Muscle of leg (tissue), 11 donors: Measurements from ENCODE around the gene PIGH. TPM values are rescaled to one million over a fixed set of nuclear protein-coding genes. Genes with fewer than 3 reads are reported as not detected.

Experiments
- DNase-seq: peaks from one replicate; pipeline ENCODE4 v3.0.0; 2013
- H3K27ac ChIP-seq: one replicate; pipeline ENCODE4 v1.5.1; 2013; ENCODE audit warnings: mild to moderate bottlenecking, low read length, control low read depth
- H3K27me3 ChIP-seq: one replicate; pipeline ENCODE4 v1.6.1; 2013; ENCODE audit warnings: low read length; ENCODE audit not compliant: control insufficient read depth, insufficient read depth
- H3K36me3 ChIP-seq: one replicate; pipeline ENCODE4 v1.6.1; 2013; ENCODE audit warnings: low read length; ENCODE audit not compliant: control insufficient read depth, insufficient read depth
- H3K4me1 ChIP-seq: one replicate; pipeline ENCODE4 v1.6.1; 2013; ENCODE audit warnings: low read length; ENCODE audit not compliant: control insufficient read depth, insufficient read depth
- H3K4me3 ChIP-seq: one replicate; pipeline ENCODE4 v1.5.1; 2013; ENCODE audit warnings: low read length, control low read depth
- H3K9me3 ChIP-seq: replicated peaks from 2 replicates; pipeline ENCODE4 v1.6.1; 2013; ENCODE audit warnings: low read depth, low read length; ENCODE audit not compliant: control insufficient read depth
- WGBS: methylation state at CpG from one replicate; pipeline ENCODE4 v1.1.5; 2013; ENCODE audit warnings: missing lambda C conversion rate; ENCODE audit not compliant: insufficient coverage; 5-methylcytosine and 5-hydroxymethylcytosine counted together
- polyA plus RNA-seq, 8 donors: library from polyadenylated mRNA; unstranded; fragments of 120-200 nt; gene quantifications; one replicate each; pipeline versions ENCODE4 v1.2.1 to v1.2.3, GENCODE V29; 2013; ENCODE audit warnings: inconsistent platforms in 1 of 8, low replicate concordance in 1 of 8; ENCODE audit not compliant: insufficient read length in 8 of 8, insufficient read depth in 1 of 8
- total RNA-seq: library from RNA; stranded (reverse); fragments of 120-200 nt; gene quantifications from one replicate; pipeline ENCODE4 v1.2.4, GENCODE V29; 2013

Gene PIGH
- total and polyA plus RNA-seq, 9 donors: 9.8 to 14.8 (median 12.9) TPM

DNA sequence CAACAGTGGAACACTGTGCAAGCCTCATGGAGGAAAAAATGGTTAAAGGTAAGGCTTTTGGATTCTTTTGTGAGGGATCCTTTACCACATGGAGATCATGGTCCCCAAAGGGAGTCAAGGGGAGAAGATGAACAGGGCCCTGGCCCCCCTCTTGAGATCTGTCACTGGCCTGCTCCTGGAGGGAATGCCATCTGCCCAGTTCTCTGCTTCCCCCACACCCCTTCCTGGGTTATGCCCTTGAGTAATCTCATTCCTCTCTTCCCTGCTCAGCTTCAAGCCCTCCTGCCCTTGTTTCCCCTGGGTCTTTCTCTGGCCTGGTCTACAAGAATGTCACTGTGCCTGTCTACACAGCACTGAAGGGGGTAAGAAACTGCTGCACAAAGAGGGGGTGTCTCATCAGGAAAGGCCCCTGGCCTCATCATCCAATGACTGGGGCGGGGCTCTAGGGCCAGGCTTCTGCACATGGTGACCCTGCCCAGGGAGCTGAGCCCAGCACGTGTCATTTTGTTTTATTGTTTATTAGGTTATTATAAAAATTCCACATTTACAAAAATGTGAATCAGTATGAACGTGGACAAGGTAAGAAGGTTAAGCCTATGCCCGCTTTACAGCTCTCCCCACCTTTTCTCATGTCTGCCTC, 30.3 kb downstream of the PIGH start:
- Histone ChIP-seq H3K36me3 (no peaks in the 10 kb centered on the region), H3K27ac (no peak overlapping the region), H3K4me1 (peaks cover 9% of the 10 kb centered on the region), H3K4me3 (no peak overlapping the region), H3K27me3 (no peaks in the 10 kb centered on the region), H3K9me3 (no peaks in the 10 kb centered on the region)
- no peak for DNase-seq
- WGBS: no CpG with 5 or more reads among the region's 4 CpGs

DNA sequence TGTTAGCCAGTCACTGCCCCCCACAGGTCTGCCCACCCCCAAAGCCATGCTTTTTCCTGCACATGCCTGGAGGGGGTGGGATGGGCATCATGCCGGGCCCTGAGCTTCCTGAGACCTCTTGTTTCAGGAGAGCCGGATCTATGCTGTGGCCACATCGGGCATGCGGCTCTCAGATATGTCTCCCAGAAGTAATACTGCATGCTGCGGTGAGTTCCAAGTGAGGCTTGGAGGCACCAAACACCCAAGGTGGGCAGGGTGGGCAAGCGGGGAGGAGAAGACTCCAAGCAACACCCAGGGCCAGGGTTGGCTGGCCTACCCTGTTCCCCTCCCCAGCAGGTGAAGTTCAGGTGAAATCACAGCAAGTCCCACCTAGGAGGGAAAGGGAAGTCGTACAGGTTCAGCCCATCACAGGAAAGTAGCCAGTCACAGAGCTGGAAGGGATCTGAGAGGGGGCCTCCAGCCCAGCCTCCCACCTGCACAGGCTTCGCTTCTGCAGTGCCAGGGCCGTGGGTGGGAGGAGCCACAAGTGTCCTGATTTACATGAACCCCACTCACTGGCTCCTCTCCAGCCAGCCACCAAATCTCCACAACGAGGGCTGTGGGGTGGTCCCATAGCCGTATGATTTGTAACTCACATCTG, 30.9 kb downstream of the PIGH start:
- Histone ChIP-seq H3K4me3 (no peak overlapping the region), H3K9me3 (no peaks in the 10 kb centered on the region), H3K27me3 (no peaks in the 10 kb centered on the region), H3K36me3 (no peaks in the 10 kb centered on the region), H3K27ac (no peak overlapping the region), H3K4me1 (peaks cover 9% of the 10 kb centered on the region)
- DNase-seq: no peak
- 82% methylated on average over 7 of the region's 11 CpGs for WGBS

DNA sequence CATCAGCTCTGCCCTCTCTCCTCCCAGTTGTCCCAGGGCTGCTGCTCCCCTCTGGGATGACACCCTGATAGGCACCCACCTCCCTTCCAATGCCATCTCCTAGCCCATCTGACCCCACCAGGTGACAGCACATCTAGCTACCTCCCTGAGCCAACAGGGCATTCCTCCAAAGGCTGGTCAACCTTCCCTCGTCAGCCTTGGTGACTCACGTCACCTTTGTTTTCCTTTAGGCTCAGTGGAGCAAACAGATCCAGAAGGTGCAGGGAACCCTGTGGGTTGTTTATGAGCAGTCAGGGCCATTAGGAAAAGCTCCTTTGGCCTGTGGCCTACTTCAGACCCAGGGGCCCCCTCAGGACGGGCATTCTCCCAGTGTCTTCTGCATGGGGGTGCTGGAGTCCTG, 32.4 kb downstream of the PIGH start:
- Histone ChIP-seq H3K4me1 (peaks cover 9% of the 10 kb centered on the region), H3K36me3 (no peaks in the 10 kb centered on the region), H3K27ac (no peak overlapping the region), H3K9me3 (no peaks in the 10 kb centered on the region), H3K4me3 (no peak overlapping the region), H3K27me3 (no peaks in the 10 kb centered on the region)
- DNase-seq: no peak
- WGBS: 100% methylated on average over 1 of the region's 3 CpGs

DNA sequence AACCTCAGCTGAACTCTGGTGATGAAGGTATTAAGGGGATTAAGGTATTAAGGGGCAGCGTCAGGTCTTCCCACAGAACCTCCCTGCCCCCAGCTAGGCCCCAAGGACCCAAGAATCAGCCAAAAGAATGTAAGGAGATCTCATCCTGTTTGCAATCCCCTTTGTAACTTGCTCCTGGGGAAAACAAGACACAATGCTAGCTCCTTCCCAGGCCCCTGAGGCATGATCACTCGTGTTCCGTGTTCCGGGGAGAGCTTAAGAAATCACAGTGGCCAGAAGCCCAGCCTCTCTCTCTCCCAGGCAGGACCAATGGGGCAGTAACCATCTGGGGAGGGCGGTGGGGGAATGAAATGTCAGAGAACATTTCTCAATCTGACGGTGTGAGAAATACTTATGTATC, 33.2 kb downstream of the PIGH start:
- Histone ChIP-seq H3K27ac (no peak overlapping the region), H3K27me3 (no peaks in the 10 kb centered on the region), H3K36me3 (no peaks in the 10 kb centered on the region), H3K4me3 (no peak overlapping the region), H3K9me3 (no peaks in the 10 kb centered on the region), H3K4me1 (peaks cover 9% of the 10 kb centered on the region)
- 20% methylated on average over 2 of the region's 6 CpGs for WGBS
- DNase-seq: no peak

DNA sequence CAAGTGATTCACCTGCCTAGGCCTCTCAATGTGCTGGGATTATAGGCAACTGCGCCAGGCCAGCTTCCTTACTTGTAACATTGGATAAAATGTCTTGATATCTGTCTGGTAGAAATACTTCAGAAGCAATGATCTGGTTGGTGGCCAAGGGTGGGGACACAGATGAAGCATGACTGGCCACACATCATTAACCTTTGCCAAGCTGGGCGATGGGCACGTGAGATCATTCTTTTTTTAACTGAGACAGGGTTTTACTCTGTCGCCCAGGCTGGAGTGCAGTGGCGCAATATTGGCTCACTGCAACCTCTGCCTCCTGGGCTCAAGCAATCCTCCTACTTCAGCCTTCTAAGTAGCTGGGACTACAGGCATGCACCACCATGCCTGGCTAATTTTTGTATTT, 35.8 kb downstream of the PIGH start:
- no peak for DNase-seq
- Histone ChIP-seq H3K4me1 (peaks cover 9% of the 10 kb centered on the region), H3K27ac (no peak overlapping the region), H3K36me3 (no peaks in the 10 kb centered on the region), H3K27me3 (no peaks in the 10 kb centered on the region), H3K9me3 (no peaks in the 10 kb centered on the region), H3K4me3 (no peak overlapping the region)
- 88% methylated on average over 3 of the region's 5 CpGs for WGBS

DNA sequence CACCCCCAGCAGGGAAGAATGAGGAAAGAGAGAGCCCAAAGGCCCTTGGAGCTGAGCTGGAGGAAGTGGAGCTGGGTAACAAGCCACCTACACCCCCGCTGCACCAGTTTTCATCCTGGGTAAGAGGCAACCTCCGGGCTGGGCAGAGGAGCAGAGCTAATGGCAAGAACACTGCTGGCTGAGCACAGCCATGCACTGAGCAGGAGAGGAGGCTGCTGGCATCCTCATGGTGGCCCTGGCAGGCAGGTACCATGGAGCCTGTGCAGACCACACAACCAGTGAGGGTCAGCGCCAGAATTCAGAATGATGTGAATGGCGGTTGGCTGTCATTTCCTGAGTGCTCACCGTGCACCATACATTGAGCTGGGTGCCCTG, 37.3 kb downstream of the PIGH start:
- no peak for DNase-seq
- H3K4me1 ChIP-seq: peaks cover 11% of the 10 kb centered on the region
- 95% methylated on average over 4 of the region's 5 CpGs for WGBS
- no peak overlapping the region for H3K4me3 ChIP-seq
- no peaks in the 10 kb centered on the region for H3K9me3 ChIP-seq
- no peak overlapping the region for H3K27ac ChIP-seq
- H3K27me3 ChIP-seq: no peaks in the 10 kb centered on the region
- no peaks in the 10 kb centered on the region for H3K36me3 ChIP-seq

DNA sequence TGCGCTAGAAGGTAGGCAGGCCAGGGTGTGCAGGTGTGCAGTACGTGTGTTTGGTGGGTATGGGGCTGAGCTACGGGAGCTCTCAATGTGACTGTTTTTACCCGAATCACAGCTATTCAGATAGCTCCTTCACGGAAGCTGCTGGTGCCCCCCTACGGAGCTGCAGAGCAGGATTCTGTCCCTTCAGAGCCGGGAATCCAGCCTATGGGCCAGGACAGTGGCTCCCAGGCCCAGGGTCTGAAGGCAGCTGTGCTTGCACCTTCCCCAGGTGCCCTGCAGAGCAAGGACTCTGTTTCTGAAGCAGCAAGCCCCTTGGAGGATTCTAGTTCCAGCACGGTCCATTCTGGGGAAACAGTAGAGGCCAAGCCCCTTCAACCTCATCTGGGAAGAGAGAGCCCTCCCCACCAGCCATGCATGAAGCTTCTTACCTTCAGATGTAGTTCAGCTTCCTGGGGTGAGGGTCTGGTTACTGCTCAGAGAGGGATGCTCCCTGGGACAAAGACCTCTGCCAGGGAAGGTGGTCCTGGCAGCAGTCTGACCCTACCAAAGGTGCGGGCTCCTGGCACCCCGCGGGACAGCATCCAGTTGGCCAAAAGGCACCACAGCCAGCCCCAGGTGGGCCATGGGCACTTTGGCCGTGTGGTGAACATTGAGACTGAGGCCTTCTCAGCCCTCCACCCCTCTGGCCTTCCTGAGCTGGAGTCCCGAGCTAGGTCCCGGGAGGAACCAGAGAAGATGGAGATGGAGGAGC, 37.9 kb downstream of the PIGH start:
- no peaks in the 10 kb centered on the region for H3K9me3 ChIP-seq
- no peaks in the 10 kb centered on the region for H3K36me3 ChIP-seq
- H3K27ac ChIP-seq: no peak overlapping the region
- WGBS: 90% methylated on average over 10 of the region's 14 CpGs
- no peak for DNase-seq
- no peak overlapping the region for H3K4me3 ChIP-seq
- no peaks in the 10 kb centered on the region for H3K27me3 ChIP-seq
- peaks cover 11% of the 10 kb centered on the region for H3K4me1 ChIP-seq

DNA sequence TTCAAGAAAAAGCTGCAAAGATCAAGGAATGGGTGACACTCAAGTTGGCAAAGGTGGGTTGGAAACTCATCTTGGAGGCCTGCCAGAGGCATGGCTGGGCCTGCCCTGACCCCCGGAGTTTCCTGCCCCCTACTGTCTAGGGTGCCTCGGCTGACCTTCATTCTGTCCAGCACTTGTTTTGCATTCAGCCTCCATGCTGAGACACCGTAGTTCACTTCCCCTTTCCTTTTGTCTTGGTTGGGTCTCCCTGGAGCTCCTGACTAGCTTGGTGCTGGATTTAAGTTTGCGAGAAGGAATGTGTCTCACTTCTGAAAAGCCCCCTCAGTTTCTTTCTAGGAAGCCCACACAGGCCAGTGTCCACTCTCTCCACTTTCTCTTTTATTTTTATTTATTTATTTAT, 40.4 kb downstream of the PIGH start:
- H3K4me1 ChIP-seq: peaks cover 3% of the 10 kb centered on the region
- H3K9me3 ChIP-seq: no peaks in the 10 kb centered on the region
- WGBS: 39% methylated on average over 2 of the region's 4 CpGs
- H3K4me3 ChIP-seq: no peak overlapping the region
- no peak overlapping the region for H3K27ac ChIP-seq
- no peaks in the 10 kb centered on the region for H3K36me3 ChIP-seq
- H3K27me3 ChIP-seq: no peaks in the 10 kb centered on the region
- no peak for DNase-seq

DNA sequence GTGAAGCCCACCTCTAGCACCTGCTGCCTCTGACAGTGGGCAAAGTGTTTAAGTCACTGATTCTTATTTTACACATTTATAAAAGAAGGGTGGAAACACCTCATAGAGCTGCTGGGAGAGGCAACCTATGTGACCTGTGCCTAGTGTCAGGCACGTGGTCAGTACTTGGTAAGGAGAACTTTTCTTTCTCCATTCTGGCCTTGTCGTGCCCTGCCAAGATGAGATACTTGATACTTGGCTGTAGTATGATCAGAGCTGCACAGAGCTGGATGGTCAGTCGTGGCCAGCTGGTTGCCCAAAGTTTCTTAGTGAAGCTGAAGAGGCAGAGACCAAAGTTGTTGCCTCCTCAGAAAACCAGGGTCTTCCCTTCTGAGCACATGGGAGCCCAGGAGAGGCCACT, 42.4 kb downstream of the PIGH start:
- peaks cover 3% of the 10 kb centered on the region for H3K4me1 ChIP-seq
- 68% methylated on average over 2 of the region's 3 CpGs for WGBS
- no peak overlapping the region for H3K27ac ChIP-seq
- peaks cover 6% of the 10 kb centered on the region for H3K27me3 ChIP-seq
- H3K4me3 ChIP-seq: no peak overlapping the region
- DNase-seq: no peak
- H3K36me3 ChIP-seq: no peaks in the 10 kb centered on the region
- H3K9me3 ChIP-seq: no peaks in the 10 kb centered on the region

DNA sequence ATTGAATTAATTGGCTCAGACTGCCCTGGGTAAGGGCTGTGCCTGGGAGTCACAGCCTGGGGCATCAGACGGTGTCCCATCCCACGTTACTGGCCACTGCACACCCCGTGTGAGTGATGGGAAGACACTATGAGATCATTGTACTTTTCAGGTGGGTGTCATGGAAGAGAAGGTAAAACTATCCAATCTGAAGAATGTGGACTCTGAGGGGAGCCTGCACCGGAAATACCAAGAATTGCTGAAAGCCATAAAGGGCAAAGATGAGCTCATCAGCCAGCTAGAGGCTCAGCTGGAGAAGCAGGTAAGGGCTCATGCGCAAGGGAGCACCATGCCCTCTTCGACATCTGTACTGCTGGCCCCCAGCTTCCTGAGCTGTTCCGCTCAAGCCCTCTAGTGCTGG, 43.0 kb downstream of the PIGH start:
- Histone ChIP-seq H3K9me3 (no peaks in the 10 kb centered on the region), H3K36me3 (no peaks in the 10 kb centered on the region), H3K4me1 (peaks cover 3% of the 10 kb centered on the region), H3K27ac (no peak overlapping the region), H3K4me3 (no peak overlapping the region), H3K27me3 (peaks cover 6% of the 10 kb centered on the region)
- 74% methylated on average over 4 of the region's 7 CpGs for WGBS
- no peak for DNase-seq
